ENCODE results near the gene TMX4.

Gene TMX4

GRCh38 chr20:8012724-8013123, 6.8 kb downstream of the TMX4 start:
- DNase-seq: no peak

DNA sequence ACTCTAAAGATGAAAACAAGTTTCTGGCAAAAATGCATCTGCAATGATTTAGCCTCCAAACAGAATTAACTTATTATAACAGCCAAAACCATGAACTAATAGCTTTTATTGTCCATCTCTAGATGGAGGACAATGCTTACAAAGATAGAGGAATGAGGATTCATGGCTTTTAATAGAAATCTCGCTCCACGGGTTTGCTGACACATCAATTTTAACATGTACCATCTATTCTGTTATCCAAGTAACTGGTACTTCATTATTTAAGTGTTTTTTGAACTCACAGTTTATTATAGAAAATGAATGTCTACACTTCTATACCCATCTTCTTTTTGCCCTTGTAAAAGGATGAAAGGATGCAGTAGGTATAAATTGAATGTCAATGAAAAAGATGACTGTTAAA, 10.8 kb downstream of the TMX4 start:
- no peak for DNase-seq

- peak; percentile 5 for DNase-seq
These were observed 12.1 kb downstream of the TMX4 start for GRCh38 chr20:8007490-8007889.

- DNase-seq: no peak
These were observed 13.8 kb downstream of the TMX4 start for GRCh38 chr20:8005575-8006366.

GRCh38 chr20:8005033-8005432, 14.5 kb downstream of the TMX4 start:
- no peak for DNase-seq

DNA sequence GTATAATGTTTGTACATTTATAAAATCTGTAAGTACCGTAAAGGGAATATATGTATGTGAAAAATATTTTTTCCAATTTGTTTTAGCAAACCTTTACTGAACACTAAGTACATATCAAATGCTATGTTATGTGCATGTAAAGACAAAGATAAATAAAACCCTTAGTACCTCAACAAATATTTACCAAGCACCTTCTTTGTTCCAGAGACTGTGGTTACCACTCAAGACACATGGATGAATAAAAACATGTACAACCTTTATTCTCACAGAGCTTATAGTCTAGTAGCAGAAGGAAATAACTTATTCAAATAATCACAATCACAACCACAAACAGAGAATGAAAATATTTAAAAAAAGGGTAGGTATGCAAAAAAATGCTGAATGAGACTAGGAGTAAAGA, 17.5 kb downstream of the TMX4 start:
- DNase-seq: no peak

DNA sequence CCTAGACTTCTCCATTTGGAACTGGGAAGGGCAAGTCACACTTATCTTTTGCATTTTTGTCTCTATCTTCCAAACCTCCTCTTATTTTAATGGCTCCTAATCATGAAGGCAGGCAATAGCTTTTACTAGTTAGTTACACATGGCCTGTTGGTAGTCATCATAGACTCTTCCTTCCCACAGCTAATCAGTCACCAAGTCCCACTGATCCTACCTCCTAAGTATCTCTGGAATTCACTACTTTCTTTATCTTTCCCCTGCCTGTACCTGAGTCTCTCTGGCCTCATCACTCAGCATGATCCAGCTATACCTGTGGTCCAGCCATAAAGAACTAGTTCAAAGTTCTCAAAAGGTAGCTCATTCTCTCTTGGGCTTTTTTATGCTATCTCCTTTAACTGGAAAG, 18.8 kb downstream of the TMX4 start:
- DNase-seq: no peak

GRCh38 chr20:7996898-7997297, 22.7 kb downstream of the TMX4 start:
- no peak for DNase-seq

- DNase-seq: no peak
These were observed 24.8 kb downstream of the TMX4 start for GRCh38 chr20:7994809-7995208.

DNA sequence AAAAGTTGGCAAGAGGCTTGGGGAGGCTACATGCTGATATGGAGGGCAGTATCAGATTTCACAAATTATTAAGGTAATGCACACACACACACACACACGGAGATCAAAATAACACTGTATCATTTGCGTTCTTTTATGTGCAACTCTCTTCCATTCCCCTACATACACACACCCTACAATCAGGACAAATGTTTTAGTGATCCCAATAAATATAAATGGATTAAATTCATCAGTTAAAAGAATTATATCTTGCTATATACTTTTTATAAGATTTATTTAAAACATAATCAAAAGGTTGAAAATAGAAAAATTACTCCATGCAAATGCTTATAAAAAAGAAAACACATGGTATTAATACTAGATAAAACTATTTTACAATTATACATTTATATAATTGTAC, 25.9 kb downstream of the TMX4 start:
- no peak for DNase-seq

- no peak for DNase-seq
These were observed 26.3 kb downstream of the TMX4 start for GRCh38 chr20:7993238-7993637.

- DNase-seq: no peak
These were observed 29.2 kb downstream of the TMX4 start for GRCh38 chr20:7990385-7990784.

DNA sequence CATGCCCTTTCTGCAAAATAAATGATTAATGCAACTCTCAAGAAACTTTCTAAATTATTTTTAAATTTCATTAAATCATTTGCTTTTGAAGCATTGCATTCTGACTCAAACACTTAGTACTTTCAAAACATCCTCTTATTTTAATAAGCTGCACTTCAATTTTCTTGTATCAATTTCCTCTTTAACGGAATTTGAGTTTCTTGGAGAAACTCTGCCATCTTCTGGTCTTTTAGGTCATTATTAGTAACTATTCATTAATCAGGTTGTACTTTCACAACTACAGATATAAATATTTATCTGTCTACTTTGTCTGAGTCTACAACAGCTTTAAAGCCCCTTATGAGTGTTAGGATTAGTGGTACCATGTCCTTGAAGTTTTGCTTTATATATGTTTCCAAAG, 30.2 kb downstream of the TMX4 start:
- DNase-seq: no peak

DNA sequence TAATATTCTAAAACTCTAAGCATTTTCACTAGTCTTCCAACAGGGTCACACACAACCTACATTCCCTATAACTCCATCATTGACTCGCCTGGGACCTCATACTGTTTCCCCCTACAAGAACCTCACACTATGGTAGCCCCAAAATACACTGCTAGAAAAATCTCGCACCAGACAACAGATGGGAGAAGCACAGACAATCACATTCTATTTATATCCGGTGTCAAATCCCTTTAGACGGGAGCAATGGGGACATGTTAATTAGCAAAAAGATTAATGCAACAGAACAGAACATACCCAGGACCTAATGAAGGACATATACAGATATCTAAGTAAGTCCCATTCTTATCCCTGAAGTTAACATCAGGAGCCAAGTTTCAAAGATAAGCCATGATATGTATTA, 33.6 kb downstream of the TMX4 start:
- no peak for DNase-seq

DNA sequence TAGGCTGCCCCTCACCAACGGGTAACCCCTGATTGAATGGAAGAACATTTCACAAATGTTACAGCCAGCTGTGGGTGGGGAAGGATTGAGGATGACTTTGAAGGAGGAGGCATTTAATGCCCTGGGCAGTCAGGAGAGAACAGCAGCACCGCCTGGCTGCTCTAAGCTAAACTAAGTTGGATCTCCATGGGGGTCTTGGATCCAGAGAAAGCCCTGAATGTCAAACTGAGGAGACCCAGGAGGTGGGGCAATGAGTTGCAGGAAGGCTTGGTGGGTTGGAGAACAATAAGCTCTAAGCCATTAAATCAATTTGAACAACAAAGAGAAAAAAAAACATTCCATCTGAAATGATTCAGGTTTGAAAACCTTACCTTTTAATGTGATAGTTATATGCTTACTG, 35.4 kb downstream of the TMX4 start:
- no peak for DNase-seq

GRCh38 chr20:7981374-7981773, 38.2 kb downstream of the TMX4 start:
- DNase-seq: no peak

- DNase-seq: peak; percentile 25
These were observed 39.1 kb downstream of the TMX4 start for GRCh38 chr20:7980332-7981046.

DNA sequence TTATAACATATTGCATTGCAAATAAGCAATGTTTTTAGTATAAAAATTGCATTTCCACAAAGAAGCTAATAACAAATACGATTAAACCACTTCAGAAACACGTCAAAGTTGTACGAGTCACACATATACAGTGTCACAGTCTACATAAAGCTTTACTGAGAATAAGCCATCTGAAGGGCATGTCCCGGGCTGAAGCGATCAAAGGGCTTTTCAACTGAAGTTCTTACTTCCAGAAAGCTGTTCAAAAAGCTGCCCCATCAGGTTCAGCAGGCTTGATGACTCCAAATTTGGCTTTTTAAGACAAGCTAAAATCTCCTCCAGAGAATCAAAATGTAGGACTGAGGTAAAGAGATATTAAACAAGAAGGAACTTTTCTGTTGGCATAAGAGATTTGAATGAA, 41.9 kb downstream of the TMX4 start:
- no peak for DNase-seq

GRCh38 chr20:7975851-7976414, 43.6 kb downstream of the TMX4 start:
- DNase-seq: no peak

DNA sequence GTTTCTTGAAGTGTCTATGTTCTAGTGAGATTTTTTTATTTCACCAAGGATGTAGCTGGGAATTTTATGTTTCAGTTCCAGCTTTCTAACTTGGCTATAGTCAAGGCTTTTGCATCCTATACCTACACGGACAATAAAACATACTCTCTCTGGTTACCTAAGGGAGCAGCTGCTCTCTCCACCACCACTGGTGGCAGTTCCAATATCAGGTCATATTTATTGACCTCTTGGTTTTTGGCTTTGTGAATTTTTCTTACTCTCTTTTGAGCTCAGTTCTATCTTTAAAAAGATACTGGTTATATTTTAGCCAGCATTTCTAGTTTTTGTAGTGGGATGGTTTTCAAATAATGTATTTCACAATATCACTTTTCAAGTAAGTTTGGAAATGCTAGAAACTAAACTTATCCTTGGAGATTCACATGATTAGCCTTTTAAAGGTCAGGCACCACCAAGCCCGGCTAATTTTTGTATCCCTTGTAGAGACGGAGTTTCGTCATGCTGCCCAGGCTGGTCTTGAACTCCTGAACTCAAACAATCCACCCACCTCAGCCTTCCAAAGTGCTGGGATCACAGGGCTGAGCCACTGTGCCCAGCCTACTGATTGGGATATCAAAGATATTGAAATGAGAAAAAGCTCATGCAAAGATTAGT, 44.7 kb downstream of the TMX4 start:
- no peak for DNase-seq

DNA sequence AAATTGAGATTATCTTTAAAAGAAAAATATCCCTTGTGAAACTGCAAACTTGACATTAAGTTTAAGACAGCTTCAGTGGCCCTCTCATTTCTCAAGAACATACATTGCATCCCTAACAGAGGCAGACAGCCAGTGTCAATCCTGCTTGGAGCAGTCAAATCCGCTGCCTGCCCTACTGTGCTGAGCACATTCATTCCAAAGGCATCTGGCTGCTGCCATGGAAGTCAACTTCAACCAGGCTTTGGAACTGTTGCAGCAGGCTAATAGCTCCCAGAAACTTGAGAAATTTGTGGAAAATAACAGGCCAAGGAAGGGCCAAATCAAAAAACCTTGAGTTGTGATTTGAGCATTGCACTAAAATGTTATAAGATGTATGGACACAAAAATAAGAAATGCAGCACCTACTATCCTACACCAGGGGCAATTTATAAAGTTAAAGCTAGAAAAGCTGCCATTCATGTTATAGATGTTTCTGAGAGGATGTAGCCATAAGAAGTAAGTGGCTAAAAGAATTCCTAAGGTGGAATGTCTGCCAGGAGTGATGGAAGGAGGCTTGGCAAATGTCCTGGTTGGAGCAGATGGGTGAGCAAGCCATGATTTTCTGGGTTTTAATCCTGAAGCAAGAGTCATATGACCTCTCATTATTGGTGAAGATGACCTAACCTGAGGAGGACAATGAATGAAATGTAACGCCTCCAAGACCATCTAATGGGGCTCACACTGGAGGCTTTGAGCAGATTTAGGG, 47.9 kb downstream of the TMX4 start:
- no peak for DNase-seq

DNA sequence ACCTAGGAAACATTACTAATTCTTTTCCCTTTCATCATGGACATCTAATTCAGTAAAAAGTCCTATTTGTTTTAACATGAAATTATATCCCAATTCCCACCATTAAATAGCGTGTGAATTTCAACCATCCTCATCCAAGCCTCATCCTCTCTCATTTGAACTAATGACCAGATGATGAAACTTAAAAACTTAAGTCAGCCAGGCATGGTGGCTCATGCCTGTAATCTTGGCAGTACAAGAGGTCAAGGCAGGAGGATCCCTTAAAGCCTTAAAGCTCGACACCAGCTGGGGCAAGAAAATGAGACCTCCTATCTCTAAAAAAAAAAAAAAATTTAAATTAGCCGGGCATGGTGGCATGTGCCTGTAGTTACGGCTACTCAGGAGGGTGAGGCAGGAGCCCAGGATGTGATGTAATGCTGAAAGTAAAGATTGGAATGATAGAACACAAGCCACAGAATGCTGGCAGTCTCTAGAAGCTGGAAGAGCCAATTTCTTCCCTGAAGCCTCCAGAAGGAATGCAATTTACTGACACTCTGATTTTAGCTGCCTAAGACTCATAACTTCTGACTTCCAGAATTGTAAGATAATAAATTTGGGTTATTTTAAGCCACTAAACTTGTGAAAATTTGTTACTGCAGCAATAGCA, 52.2 kb downstream of the TMX4 start:
- DNase-seq: no peak

DNA sequence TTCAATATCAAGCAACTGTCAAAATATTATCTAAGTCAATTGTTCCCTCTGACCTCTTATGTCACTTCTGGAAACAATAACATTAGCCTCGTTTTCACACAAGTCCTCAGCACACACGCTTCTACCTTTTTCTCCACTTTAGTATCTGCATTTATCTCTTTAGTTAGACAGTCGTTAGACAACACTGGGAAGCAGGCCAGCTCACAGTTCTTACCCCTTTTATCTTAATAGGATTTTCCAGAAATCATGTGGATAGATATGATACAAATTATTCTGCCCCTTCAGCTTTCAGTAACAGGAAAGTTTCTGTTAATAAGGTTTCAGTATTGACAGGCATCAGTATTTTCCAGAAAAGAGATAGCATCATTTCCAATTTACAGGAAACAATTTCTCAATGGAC, 53.4 kb downstream of the TMX4 start:
- DNase-seq: no peak
